HL-60 (cell line): ENCODE data around the gene FAM107B.

ENCODE experiments used
- DNase-seq, 2 experiments: peaks; one replicate each; pipeline ENCODE4 v3.0.0-alpha.2; 2010 to 2020; ENCODE audit warnings: low read depth in 1 of 2, low spot score in 1 of 2
- H3K27ac ChIP-seq: fragments of 250-450 bp; sonication (Bioruptor Pico); replicated peaks from 2 replicates; pipeline ENCODE4 v1.5.1; 2020; ENCODE audit warnings: mild to moderate bottlenecking, moderate library complexity
- H3K27me3 ChIP-seq: fragments of 250-450 bp; sonication (Bioruptor Pico); 2 replicates; pipeline ENCODE4 v1.5.1; 2021; ENCODE audit warnings: mild to moderate bottlenecking, moderate library complexity; ENCODE audit not compliant: insufficient read depth, poor library complexity, severe bottlenecking
- H3K4me3 ChIP-seq: replicated peaks from 2 replicates; pipeline ENCODE4 v1.5.1; 2011; ENCODE audit warnings: mild to moderate bottlenecking, control low read depth, low read length; ENCODE audit not compliant: insufficient read depth
- GABPA ChIP-seq: IDR thresholded peaks from 2 replicates; pipeline ENCODE4 v1.6.1; 2012; ENCODE audit warnings: low read depth
- POLR2AphosphoS5 ChIP-seq: IDR thresholded peaks from 2 replicates; pipeline ENCODE4 v1.6.1; 2012; ENCODE audit warnings: low read depth
- SPI1 ChIP-seq: IDR thresholded peaks from 2 replicates; pipeline ENCODE4 v1.6.1; 2012; ENCODE audit warnings: low read depth, mild to moderate bottlenecking, borderline replicate concordance
- TF ChIP-seq, protein P1 (sequence below): IDR thresholded peaks from 2 replicates; pipeline ENCODE4 v1.6.1; 2012; ENCODE audit warnings: low read depth; ENCODE audit not compliant: insufficient replicate concordance
- TF ChIP-seq, protein P2 (sequence below): IDR thresholded peaks from one replicate; pipeline ENCODE4 v1.5.1; 2011; ENCODE audit warnings: low read length, control low read depth, inconsistent platforms; ENCODE audit not compliant: insufficient read depth

FAM107B gene

DNA sequence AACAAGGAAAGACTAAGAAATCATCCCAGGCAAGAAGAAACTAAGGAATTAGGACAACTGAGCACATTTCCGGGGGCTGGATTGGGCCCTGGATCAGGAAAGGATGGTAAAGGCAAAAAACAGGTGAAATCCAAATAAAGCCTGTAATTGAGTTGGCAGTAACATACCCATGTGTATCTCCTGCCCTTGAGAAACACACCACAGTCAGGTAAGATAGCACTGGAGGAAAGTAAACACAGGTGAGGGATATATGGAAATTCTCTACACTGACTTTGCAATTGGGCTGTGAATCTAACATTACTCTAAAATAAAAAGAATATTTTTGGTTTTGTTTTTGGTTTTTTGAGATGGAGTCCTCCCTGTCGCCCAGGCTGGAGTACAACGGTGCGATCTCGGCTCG is 303.8 kb downstream of the FAM107B start:
- no peak for DNase-seq
- Histone ChIP-seq H3K4me3 (no peak overlapping the region), H3K27ac (no peak overlapping the region), H3K27me3 (no peaks in the 10 kb centered on the region)
- TF ChIP-seq GABPA (no peak), SPI1 (no peak), POLR2AphosphoS5 (no peak)
- TF ChIP-seq, protein P1, sequence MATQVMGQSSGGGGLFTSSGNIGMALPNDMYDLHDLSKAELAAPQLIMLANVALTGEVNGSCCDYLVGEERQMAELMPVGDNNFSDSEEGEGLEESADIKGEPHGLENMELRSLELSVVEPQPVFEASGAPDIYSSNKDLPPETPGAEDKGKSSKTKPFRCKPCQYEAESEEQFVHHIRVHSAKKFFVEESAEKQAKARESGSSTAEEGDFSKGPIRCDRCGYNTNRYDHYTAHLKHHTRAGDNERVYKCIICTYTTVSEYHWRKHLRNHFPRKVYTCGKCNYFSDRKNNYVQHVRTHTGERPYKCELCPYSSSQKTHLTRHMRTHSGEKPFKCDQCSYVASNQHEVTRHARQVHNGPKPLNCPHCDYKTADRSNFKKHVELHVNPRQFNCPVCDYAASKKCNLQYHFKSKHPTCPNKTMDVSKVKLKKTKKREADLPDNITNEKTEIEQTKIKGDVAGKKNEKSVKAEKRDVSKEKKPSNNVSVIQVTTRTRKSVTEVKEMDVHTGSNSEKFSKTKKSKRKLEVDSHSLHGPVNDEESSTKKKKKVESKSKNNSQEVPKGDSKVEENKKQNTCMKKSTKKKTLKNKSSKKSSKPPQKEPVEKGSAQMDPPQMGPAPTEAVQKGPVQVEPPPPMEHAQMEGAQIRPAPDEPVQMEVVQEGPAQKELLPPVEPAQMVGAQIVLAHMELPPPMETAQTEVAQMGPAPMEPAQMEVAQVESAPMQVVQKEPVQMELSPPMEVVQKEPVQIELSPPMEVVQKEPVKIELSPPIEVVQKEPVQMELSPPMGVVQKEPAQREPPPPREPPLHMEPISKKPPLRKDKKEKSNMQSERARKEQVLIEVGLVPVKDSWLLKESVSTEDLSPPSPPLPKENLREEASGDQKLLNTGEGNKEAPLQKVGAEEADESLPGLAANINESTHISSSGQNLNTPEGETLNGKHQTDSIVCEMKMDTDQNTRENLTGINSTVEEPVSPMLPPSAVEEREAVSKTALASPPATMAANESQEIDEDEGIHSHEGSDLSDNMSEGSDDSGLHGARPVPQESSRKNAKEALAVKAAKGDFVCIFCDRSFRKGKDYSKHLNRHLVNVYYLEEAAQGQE: no peak
- TF ChIP-seq, protein P2, sequence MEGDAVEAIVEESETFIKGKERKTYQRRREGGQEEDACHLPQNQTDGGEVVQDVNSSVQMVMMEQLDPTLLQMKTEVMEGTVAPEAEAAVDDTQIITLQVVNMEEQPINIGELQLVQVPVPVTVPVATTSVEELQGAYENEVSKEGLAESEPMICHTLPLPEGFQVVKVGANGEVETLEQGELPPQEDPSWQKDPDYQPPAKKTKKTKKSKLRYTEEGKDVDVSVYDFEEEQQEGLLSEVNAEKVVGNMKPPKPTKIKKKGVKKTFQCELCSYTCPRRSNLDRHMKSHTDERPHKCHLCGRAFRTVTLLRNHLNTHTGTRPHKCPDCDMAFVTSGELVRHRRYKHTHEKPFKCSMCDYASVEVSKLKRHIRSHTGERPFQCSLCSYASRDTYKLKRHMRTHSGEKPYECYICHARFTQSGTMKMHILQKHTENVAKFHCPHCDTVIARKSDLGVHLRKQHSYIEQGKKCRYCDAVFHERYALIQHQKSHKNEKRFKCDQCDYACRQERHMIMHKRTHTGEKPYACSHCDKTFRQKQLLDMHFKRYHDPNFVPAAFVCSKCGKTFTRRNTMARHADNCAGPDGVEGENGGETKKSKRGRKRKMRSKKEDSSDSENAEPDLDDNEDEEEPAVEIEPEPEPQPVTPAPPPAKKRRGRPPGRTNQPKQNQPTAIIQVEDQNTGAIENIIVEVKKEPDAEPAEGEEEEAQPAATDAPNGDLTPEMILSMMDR: no peak

DNA sequence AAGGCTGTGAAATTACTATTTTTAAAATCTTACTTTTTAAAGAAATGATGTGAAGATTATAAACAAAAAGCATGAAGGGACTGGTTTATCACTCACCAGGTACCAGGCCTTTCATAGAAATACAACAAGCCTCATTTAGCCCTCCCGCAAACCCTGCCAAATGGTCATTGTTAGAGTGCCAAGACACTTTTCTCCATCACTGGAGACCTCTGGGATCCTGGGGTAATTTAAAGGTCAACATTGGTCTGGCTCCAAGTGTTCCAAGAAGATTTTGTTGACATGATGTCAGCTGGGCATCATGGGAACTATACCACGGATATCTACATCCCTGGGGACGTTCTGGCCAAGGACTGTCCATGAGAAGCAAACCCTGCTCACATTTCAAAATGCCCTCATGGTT is 306.0 kb downstream of the FAM107B start:
- Histone ChIP-seq H3K4me3 (no peak overlapping the region), H3K27ac (no peak overlapping the region), H3K27me3 (no peaks in the 10 kb centered on the region)
- no peak for DNase-seq
- TF ChIP-seq, protein P1: no peak
- TF ChIP-seq SPI1 (no peak), GABPA (no peak), POLR2AphosphoS5 (no peak)
- TF ChIP-seq, protein P2: no peak
